Osteoblast (primary cell): ENCODE data around the gene AGMO. TPM values are rescaled to one million over a fixed set of nuclear protein-coding genes. Genes with fewer than 3 reads are reported as not detected.

Source experiments
- DNase-seq: peaks from one replicate; pipeline ENCODE4 v3.0.0; 2011; ENCODE audit warnings: low spot score, mixed read lengths; ENCODE audit not compliant: insufficient read length; ENCODE audit errors: missing footprints
- H2AFZ ChIP-seq: 2 replicates; pipeline ENCODE4 v1.6.0; 2011; ENCODE audit warnings: mild to moderate bottlenecking, low read length
- H3K27ac ChIP-seq: 2 replicates; pipeline ENCODE4 v1.5.1; 2011; ENCODE audit warnings: mild to moderate bottlenecking, low read depth, low read length, moderate library complexity
- H3K27me3 ChIP-seq: 2 replicates; pipeline ENCODE4 v1.6.0; 2012; ENCODE audit warnings: mild to moderate bottlenecking, control low read depth, inconsistent platforms, low read length, moderate library complexity; ENCODE audit not compliant: insufficient read depth
- H3K36me3 ChIP-seq: 2 replicates; pipeline ENCODE4 v1.5.1; 2011; ENCODE audit warnings: mild to moderate bottlenecking, low read length, control low read depth, moderate library complexity; ENCODE audit not compliant: insufficient read depth
- H3K4me1 ChIP-seq: 2 replicates; pipeline ENCODE4 v1.5.1; 2011; ENCODE audit warnings: mild to moderate bottlenecking, low read length, control low read depth, moderate library complexity; ENCODE audit not compliant: insufficient read depth
- H3K4me2 ChIP-seq: 2 replicates; pipeline ENCODE4 v1.6.0; 2011; ENCODE audit warnings: mild to moderate bottlenecking, low read length; ENCODE audit not compliant: insufficient read depth
- H3K4me3 ChIP-seq: fragments of 200-600 bp; sonication (generic); 3 replicates; pipeline ENCODE4 v1.5.1; 2012; ENCODE audit warnings: mild to moderate bottlenecking, low read length, inconsistent platforms; ENCODE audit not compliant: insufficient read depth
- H3K79me2 ChIP-seq: 2 replicates; pipeline ENCODE4 v1.6.0; 2012; ENCODE audit warnings: mild to moderate bottlenecking, low read length, control low read depth, inconsistent platforms; ENCODE audit not compliant: insufficient read depth
- H3K9me3 ChIP-seq: 2 replicates; pipeline ENCODE4 v1.5.1; 2011; ENCODE audit warnings: low read depth, low read length, control low read depth
- H4K20me1 ChIP-seq: 2 replicates; pipeline ENCODE4 v1.6.0; 2012; ENCODE audit warnings: mild to moderate bottlenecking, low read length, control low read depth; ENCODE audit not compliant: insufficient read depth
- CTCF ChIP-seq: IDR thresholded peaks from 2 replicates; pipeline ENCODE4 v1.5.1; 2011; ENCODE audit warnings: mild to moderate bottlenecking, low read depth, low read length, moderate library complexity; ENCODE audit errors: extremely low read depth
- total RNA-seq: library from RNA; depleted of rRNA; stranded (reverse); fragments of >200 nt; gene quantifications from 2 replicates; pipeline ENCODE4 v1.2.3, GENCODE V29; 2012

Gene AGMO
- total RNA-seq, 1 donor, result under 0.01 TPM

GRCh38 chr7:15601175-15601574 lies 39.4 kb upstream of the AGMO start:
- Histone ChIP-seq H4K20me1 (no peaks in the 10 kb centered on the region), H2AFZ (peak overlapping the region; percentile 23), H3K36me3 (no peaks in the 10 kb centered on the region), H3K4me2 (no peak overlapping the region), H3K9me3 (peaks cover 4% of the 10 kb centered on the region), H3K27me3 (no peaks in the 10 kb centered on the region), H3K27ac (no peak overlapping the region), H3K4me3 (no peak overlapping the region), H3K4me1 (peaks cover 3% of the 10 kb centered on the region), H3K79me2 (no peaks in the 10 kb centered on the region)
- peak; percentile 4 for DNase-seq
- no peak for TF ChIP-seq CTCF

- H4K20me1 ChIP-seq, result no peaks in the 10 kb centered on the region
- peak; percentile 1 for DNase-seq
- H3K79me2 ChIP-seq, result no peaks in the 10 kb centered on the region
- no peak overlapping the region for H3K27ac ChIP-seq
- H3K36me3 ChIP-seq, result no peaks in the 10 kb centered on the region
- H3K27me3 ChIP-seq, result no peaks in the 10 kb centered on the region
- no peak for TF ChIP-seq CTCF
- peaks cover 4% of the 10 kb centered on the region for H3K9me3 ChIP-seq
- peaks cover 3% of the 10 kb centered on the region for H3K4me1 ChIP-seq
- no peak overlapping the region for H2AFZ ChIP-seq
- H3K4me2 ChIP-seq, result no peak overlapping the region
- H3K4me3 ChIP-seq, result no peak overlapping the region
Measured at GRCh38 chr7:15600298-15600697, 38.5 kb upstream of the AGMO start.

- no peaks in the 10 kb centered on the region for H3K4me1 ChIP-seq
- no peak for TF ChIP-seq CTCF
- no peaks in the 10 kb centered on the region for H3K36me3 ChIP-seq
- H3K9me3 ChIP-seq, result no peaks in the 10 kb centered on the region
- no peaks in the 10 kb centered on the region for H3K79me2 ChIP-seq
- H3K4me2 ChIP-seq, result no peak overlapping the region
- DNase-seq, result no peak
- H3K4me3 ChIP-seq, result no peak overlapping the region
- no peak overlapping the region for H2AFZ ChIP-seq
- H3K27me3 ChIP-seq, result no peaks in the 10 kb centered on the region
- no peak overlapping the region for H3K27ac ChIP-seq
- H4K20me1 ChIP-seq, result no peaks in the 10 kb centered on the region
Measured at GRCh38 chr7:15594461-15594860, 32.6 kb upstream of the AGMO start.

GRCh38 chr7:15593382-15593781 lies 31.6 kb upstream of the AGMO start:
- Histone ChIP-seq H3K36me3 (no peaks in the 10 kb centered on the region), H4K20me1 (no peaks in the 10 kb centered on the region), H3K4me1 (no peaks in the 10 kb centered on the region), H3K27me3 (no peaks in the 10 kb centered on the region), H3K9me3 (no peaks in the 10 kb centered on the region), H3K4me2 (no peak overlapping the region), H3K27ac (no peak overlapping the region), H2AFZ (no peak overlapping the region), H3K79me2 (no peaks in the 10 kb centered on the region), H3K4me3 (no peak overlapping the region)
- no peak for TF ChIP-seq CTCF
- DNase-seq, result no peak
